ENCODE results near the gene TTLL8. TPM values are rescaled to one million over a fixed set of nuclear protein-coding genes. Genes with fewer than 3 reads are reported as not detected.

Gene TTLL8
- total RNA-seq, 1 donor from 2014 or later = not detected

GRCh38 chr22:50085211-50085972 is 27.3 kb upstream of the TTLL8 start, which contains the start of gene MLC1:
Gene MLC1 (minus strand): TSS chr22:50085426. CDS start chr22:50084902, 524 bp downstream.
- DNase-seq (ENCODE audit: low read depth) = no peak
- no peak for TF ChIP-seq CTCF (IDR thresholded peaks at IDR 0.05; ENCODE audit: insufficient read depth, low read length, poor library complexity, severe bottlenecking)
- Histone ChIP-seq H3K36me3 (ENCODE audit: control insufficient read depth, insufficient read depth, low read length) (no peaks in the 10 kb centered on the region), H3K4me3 (ENCODE audit: low read depth, low read length) (no peak within 1 kb of the TSS), H3K27me3 (ENCODE audit: control insufficient read depth, insufficient read depth, low read length) (peaks cover 18% of the 10 kb centered on the region)

- Histone ChIP-seq H3K4me3 (ENCODE audit: low read depth, low read length) (no peak overlapping the region), H3K36me3 (ENCODE audit: control insufficient read depth, insufficient read depth, low read length) (no peaks in the 10 kb centered on the region)
Measured at GRCh38 chr22:50084614-50085021, 26.5 kb upstream of the TTLL8 start.

GRCh38 chr22:50084080-50084477 is 26.0 kb upstream of the TTLL8 start:
- no peaks in the 10 kb centered on the region for H3K36me3 ChIP-seq (ENCODE audit: control insufficient read depth, insufficient read depth, low read length)
- H3K4me3 ChIP-seq (ENCODE audit: low read depth, low read length) = no peak overlapping the region
- H3K27me3 ChIP-seq (ENCODE audit: control insufficient read depth, insufficient read depth, low read length) = peaks cover 20% of the 10 kb centered on the region
- TF ChIP-seq CTCF (IDR thresholded peaks at IDR 0.05; ENCODE audit: insufficient read depth, low read length, poor library complexity, severe bottlenecking) = no peak
- no peak for DNase-seq (ENCODE audit: low read depth)

More at GRCh38 chr22:50084614-50085021, 26.5 kb upstream of the TTLL8 start:
- TF ChIP-seq CTCF (IDR thresholded peaks at IDR 0.05; ENCODE audit: insufficient read depth, low read length, poor library complexity, severe bottlenecking) = no peak
- peaks cover 21% of the 10 kb centered on the region for H3K27me3 ChIP-seq (ENCODE audit: control insufficient read depth, insufficient read depth, low read length)
- no peak for DNase-seq (ENCODE audit: low read depth)

- DNase-seq (ENCODE audit: low read depth) = no peak
- H3K4me3 ChIP-seq (ENCODE audit: low read depth, low read length) = no peak overlapping the region
- no peak for TF ChIP-seq CTCF (IDR thresholded peaks at IDR 0.05; ENCODE audit: insufficient read depth, low read length, poor library complexity, severe bottlenecking)
- peaks cover 20% of the 10 kb centered on the region for H3K27me3 ChIP-seq (ENCODE audit: control insufficient read depth, insufficient read depth, low read length)
- H3K36me3 ChIP-seq (ENCODE audit: control insufficient read depth, insufficient read depth, low read length) = no peaks in the 10 kb centered on the region
Measured at GRCh38 chr22:50083462-50084079, 25.5 kb upstream of the TTLL8 start.

GRCh38 chr22:50082961-50083461 is 24.9 kb upstream of the TTLL8 start:
- TF ChIP-seq CTCF (IDR thresholded peaks at IDR 0.05; ENCODE audit: insufficient read depth, low read length, poor library complexity, severe bottlenecking) = no peak
- no peak for DNase-seq (ENCODE audit: low read depth)
- H3K4me3 ChIP-seq (ENCODE audit: low read depth, low read length) = no peak overlapping the region

More at GRCh38 chr22:50082961-50083461, 24.9 kb upstream of the TTLL8 start:
- Histone ChIP-seq H3K27me3 (ENCODE audit: control insufficient read depth, insufficient read depth, low read length) (peaks cover 20% of the 10 kb centered on the region), H3K36me3 (ENCODE audit: control insufficient read depth, insufficient read depth, low read length) (no peaks in the 10 kb centered on the region)
